Activated CD4-positive, alpha-beta T cell treated with anti-CD3 and anti-CD28 coated beads, Interleukin-2, amount 50 U/mL, for 1 hour (primary cell): ENCODE measurements around the gene COL24A1.
"Not testable (repeated sequence)": the region's sequence is repeated elsewhere in the genome, so short reads cannot be mapped to it uniquely, and the experiment has no call there.

Experiments
- DNase-seq: peaks from one replicate; pipeline ENCODE4 v3.0.0-alpha.2; 2020

Gene COL24A1

DNA sequence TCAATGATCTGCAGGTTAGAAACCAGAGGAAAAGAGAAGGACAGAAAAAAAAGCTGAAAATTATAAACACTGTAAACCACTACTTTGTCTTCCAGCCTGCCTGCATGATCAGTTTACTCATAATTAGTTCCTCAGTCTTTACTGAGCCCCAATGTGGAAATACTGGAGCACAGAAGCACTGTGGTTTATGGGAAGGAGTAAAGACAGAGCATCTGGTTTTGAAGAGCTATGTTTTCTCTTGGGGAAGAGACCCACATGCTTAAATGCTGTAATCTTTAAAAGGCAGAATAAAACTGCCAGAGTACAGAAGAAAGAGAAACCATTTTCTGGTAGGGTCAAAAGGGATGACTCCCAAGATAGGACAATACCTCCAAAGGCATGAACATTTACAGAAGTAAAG, 289.4 kb downstream of the COL24A1 start:
- DNase-seq: no peak

DNA sequence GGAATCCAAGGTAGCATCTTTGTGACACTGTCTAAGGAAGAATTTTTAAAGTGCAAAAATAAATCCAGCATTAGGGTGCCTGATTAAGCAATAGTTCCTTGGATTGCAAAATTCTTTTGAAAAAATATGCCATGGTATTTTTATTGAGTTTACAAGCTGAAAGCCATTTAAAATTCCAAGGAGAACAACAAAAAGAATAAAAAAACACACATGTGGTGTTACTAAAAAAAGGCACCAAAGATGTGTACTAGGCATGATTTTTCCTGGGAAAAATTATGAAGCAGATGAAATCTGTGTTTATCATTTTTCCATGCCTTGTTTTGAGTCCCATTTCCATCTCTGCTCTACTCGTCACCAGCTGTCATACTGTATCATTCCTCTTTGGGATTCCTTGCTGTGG, 291.4 kb downstream of the COL24A1 start:
- no peak for DNase-seq

DNA sequence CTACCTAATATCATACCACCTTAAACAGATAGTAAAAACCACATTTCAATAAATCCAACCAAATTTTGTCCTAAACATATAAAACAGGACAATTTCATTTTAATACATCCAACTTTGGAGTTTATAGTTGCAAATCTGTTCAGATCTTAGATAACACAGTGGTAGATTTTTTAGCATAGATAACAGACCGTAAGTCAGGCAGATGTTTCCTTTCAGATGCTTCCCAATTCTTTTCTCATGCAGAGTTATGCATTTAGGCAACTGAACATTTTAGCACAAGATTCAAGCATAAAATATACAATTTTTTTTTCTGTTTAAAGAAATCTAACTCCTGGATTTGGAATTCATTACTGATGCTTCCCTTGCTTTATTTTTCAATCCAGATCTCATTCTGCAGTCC, 291.8 kb downstream of the COL24A1 start:
- DNase-seq: no peak

DNA sequence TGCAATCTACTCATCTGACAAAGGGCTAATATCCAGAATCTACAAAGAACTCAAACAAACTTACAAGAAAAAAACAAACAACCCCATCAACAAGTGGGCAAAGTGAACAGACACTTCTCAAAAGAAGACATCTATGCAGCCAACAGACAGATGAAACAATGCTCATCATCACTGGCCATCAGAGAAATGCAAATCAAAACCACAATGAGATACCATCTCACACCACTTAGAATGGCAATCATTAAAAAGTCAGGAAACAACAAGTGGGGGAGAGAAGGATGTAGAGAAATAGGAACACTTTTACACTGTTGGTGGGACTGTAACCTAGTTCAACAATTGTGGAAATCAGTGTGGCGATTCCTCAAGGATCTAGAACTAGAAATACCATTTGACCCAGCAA, 292.9 kb downstream of the COL24A1 start:
- not testable (repeated sequence) for DNase-seq

DNA sequence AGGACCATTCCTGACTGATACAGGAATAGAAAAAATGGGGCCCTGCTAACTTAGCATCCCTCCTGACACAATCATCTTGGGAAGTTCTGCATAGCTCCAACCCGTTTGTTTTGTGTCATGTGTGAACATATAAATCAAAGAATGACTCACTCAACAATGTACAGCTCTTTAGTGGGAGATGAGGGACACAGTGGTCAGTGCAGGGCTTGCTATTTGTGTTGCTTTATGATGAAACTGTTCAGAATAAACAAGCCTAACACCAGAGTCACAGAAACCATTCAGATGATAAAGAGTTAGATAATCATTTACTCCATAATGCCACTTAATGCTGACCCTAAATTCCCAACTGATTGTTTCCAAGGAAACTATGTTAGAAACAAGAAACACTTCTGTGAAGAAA, 294.1 kb downstream of the COL24A1 start:
- no peak for DNase-seq

DNA sequence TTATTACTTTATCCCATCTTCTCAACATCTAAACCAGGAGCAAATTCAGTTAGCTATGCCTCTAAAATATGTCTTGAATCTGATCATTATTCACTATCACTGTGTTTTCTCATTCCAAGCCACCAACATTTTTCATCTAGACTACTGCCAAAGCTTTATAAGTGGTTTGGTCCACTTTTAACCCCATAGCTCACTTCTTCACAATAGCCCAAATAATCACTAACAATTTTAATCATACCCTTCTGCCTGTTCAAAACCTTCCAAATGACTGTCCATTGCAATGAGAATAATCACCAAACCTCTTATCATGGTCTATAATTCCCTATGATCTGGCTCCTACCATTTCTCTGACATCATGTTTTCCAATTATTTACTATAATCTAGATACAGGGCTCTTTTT, 298.6 kb downstream of the COL24A1 start:
- DNase-seq: no peak

DNA sequence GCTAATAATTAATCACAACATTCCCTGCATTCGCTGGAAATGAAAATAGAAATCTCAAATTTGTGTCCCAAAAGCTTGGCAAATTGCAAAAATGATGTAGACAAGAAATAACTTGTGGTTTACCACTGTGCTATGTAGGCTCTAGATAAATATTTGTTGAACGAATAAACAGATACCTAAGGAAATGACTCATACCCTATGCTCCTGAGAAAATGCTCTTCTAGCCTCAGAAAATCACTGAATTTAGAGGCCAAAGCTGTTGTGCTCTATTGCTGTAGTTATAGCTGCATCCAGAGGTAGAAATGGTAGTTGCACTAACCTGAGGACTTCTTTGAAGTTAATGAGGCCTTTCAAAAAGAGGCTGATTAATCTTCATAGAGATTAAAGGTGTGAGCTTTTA, 306.3 kb downstream of the COL24A1 start:
- DNase-seq: no peak

DNA sequence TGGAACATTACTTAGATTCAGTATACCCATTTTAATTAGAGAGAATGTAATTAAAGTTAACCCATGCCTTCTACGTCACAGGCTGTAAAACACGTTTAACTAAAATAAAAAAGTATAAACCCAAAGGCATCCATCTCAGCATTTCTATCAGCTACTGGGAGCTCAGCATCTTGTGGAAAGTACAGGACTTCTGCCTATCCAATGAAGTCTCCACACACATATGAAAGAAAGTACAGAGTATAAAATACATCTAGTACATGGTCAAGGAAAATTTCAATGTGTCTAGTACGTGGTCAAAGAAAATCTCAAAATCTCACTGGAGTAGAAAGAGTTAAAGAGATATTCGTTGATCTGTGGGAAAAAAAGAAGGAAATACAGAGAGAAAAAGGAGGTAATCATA, 306.9 kb downstream of the COL24A1 start:
- no peak for DNase-seq

DNA sequence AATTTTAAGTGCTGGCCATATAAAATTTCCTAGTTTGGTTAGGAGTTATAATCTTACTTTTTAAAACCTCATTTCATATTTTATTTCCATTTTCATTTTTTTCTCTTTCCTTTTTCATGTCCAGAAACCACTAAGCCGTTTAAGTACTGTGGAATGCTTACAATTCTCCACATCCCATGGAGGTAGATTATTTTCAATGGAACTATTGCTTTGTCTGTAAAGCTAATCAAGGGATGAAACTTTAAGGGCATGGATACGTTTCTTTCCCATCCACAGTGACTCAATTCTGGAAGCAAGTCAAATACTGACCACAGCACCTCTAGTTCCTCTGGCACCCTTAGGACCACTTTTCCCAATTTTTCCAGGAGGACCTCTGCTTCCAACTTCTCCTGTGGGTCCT, 309.2 kb downstream of the COL24A1 start:
- DNase-seq: no peak

DNA sequence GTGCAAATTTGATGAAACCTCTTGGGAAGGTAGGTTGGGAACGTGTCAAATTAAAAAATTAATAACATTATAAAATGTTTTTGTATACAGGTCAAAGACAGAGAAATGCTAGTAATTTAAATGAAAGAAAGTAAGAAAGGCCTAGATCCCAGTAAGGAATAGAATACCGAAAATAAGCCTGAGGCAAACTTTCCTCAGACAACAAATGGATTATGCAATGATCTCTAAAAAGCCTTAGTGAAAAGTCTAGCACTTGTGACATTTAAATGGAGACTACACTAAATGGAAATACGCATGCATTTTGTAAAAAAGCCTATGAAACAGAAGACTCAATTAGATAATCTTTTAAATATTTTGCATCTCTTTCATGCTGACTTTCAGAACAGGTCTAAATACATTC, 309.9 kb downstream of the COL24A1 start:
- no peak for DNase-seq

DNA sequence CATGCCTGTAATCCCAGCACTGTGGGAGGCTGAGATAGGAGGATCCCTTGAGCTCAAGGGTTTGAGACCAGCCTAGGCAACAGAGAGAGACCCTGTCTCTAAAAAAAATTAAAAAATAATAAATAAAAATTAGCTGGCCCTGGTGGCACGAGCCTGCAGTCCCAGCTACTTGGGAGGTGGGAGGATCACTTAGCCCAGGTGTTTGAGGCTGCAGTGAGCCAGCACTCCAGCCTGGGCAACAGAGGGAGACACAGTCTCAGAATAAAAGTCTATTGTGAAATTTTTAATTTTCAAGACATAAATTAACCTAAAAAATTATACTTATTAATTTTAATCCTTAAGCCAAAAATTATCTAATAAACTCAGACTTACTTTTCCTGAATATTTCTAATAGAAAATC, 317.1 kb downstream of the COL24A1 start:
- DNase-seq: no peak

DNA sequence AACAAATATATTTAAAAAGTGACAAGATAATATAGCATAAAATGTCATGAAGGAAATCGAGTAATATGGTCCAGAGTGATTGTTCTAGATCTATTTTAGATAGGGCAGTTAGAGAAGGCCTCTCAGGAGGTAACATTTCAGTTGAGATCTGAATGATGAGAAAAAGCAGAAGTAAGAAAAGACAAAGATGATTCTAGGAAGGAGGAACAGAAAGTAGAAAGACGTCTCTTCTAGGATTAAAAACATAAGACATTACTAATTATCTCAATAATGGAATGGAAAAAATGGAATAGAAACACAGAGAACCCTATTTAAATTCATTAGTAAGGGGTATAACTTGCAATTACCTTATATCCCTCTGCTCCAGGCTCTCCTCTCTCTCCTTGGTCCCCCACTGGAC, 318.3 kb downstream of the COL24A1 start:
- DNase-seq: no peak

DNA sequence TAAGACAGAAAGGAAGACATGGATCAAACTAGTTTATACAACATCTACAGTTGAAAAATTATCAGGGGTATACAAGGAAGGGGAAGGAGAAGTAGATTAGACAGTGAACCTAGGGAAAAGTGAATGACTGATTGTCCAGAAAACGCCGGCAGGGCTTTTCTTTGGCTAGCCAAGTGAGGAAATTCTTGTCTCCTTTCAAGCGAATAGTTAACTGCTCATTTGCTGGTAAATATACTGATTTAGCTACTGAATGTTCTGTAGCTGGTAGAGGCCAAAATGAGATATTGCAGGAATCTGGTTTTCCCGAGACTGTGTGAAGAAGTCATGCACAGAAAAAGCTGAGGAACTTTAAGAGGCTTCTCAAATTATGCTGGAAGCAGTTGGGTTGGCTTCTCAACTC, 319.8 kb downstream of the COL24A1 start:
- no peak for DNase-seq

DNA sequence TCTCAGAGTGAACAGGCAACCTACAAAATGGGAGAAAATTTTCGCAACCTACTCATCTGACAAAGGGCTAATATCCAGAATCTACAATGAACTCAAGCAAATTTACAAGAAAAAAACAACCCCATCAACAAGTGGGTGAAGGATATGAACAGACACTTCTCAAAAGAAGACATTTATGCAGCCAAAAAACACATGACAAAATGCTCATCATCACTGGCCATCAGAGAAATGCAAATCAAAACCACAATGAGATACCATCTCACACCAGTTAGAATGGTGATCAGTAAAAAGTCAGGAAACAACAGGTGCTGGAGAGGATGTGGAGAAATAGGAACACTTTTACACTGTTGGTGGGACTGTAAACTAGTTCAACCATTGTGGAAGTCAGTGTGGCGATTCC, 323.4 kb downstream of the COL24A1 start:
- not testable (repeated sequence) for DNase-seq

DNA sequence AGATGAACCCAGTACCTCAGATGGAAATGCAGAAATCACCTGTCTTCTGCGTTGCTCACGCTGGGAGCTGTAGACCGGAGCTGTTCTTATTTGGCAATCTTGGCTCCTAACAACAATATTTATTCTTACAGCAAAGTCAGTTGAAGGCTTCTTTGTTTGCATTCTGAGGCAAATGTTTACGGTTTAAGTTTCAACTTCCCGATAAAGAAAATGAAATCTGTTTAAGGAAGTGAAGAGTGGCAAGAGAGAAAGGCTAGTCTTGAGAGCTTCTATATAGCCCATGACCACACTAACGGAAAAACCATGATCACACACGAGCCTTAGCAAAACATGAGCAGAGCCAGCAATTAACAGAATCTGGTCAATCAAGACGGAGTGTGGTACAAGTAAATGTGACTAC, 325.7 kb downstream of the COL24A1 start:
- DNase-seq: no peak

DNA sequence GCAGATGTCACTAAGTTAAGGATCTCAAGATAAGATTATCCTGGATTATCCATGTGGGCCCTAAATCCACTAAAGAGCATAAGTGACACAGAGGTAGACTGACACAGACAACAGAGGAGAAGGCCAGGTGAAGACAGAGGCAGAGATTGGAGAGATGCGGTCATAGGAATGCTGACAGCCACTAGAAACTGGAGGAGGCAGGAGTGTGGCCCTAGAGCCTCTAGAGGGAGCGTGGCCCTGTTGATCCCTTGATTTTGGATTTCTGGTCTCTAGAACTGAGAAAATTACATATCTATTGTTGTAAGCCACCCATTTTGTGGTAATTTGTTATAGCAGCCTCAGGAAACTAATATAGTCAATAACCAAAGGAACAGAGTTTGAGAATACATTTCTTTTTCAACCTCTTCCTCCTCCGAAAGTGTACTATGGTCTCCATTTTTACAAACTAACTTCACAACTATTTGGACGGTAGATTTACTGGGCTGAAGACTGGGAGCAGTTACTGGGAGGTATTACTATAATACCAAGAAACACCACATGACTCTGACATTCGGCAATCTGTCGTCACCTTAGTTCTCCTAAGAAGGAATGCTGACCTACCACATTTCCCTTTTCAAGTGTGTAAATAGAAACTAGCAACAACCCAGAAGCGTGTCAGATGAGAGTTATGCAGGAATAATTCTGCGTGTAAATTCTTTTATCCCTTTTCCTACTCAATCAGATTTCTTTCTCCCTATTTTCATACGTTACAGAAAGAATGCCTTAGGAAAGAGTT, 332.3 kb downstream of the COL24A1 start:
- DNase-seq: no peak

DNA sequence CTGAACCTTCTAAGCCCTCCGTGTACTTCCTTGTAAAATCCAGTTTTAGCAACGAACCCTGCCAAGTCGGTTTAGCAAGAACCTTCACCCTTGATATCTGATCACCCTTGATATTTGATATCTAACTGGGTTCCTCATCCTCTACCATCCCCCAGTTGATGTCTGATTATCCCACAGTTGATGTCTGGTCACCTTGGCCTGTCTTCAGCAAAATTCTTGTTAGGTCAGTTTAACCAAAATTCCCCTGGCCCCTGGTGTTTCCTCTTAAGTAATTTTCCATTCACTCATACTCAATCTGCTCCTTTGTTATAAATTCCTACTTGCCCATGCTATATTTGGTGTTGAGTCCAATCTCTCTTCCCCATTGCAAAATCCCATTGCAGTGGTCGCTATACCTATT, 333.9 kb downstream of the COL24A1 start:
- DNase-seq: no peak

DNA sequence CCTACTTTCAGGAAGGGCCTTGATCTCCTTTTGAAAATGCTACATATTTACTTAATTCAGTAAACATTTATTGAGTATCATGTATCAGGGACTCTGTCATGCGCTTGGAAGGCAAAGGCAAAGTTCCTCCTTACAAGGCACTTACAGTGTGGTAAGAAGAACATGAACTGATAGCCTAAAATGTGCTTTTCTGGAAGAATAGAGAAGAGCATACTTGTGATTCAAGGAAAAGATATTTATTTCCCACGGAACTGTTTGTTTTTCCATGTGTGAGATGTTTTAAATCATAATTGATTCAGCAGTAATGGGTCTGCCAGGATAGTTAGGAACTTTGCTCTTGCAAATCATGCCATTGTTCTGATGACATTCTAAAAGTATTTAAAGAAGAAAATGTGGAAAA, 338.2 kb downstream of the COL24A1 start:
- no peak for DNase-seq

DNA sequence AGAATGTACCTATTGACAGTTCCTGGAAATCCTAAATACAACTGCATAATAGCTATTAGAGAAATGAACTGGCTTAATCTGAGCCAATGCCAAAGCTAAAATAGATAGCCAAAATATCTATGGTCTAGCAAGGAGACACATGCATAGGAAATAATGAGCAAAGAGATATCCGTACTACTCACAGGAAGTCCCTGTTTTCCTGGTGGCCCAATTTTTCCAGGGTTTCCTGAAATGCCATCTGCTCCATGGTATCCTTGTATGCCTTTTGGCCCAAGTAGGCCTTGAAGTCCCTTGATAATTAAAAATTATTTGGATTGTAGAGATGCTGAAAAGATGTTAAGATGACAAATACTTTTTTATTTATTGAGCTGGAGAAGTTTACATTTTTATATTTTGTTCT, 340.0 kb downstream of the COL24A1 start:
- DNase-seq: no peak

DNA sequence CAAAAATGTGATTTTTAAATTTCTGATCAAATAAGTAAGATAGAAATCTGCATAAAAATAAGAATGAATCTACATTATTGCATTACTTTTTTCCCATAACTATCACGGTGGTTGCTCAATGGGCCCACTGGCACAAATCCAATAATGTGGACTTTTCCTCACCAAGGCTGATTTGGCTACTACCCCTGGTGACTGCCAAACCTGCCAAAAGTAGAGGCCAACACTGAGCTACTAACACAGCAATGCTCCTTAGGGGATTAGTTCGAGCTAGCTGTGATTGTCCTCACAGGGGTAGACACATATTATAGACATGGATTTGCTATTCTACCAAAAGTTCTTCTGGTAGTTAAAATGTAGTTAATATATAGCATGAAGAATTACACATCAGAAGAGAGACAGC, 340.7 kb downstream of the COL24A1 start:
- DNase-seq: no peak

DNA sequence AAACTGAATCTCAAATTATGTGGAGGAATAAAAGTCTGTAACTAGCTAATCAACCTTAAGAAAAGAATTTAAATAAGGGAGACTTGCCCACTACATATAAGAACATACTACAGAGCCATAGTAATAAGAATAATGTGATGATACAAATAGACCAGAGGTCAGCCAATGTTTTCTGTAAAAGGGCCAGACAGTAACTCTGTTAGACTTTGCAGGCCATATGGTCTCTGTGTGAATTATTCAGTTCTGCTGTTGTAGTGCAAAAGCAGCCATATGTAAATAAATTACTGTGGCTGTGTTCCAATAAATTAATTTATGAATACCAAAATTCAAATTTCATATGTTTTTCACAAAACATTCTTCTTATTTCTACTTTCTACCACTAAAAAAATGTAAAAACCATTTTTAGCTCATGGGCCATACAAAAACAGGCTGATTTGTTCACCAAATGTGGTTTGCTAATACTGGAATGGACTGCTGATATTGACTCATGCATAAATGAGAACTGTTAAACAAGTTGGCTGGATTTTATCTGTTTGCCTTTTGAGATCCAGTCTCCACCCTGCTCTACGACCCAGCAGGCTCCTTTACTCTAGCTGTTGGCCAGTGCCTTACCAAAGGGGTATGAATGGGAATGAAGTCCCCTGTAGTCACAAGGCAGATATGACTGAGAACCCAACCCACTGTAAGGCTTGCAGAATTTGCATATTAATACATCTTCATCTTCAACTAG, 350.2 kb downstream of the COL24A1 start:
- DNase-seq: no peak

DNA sequence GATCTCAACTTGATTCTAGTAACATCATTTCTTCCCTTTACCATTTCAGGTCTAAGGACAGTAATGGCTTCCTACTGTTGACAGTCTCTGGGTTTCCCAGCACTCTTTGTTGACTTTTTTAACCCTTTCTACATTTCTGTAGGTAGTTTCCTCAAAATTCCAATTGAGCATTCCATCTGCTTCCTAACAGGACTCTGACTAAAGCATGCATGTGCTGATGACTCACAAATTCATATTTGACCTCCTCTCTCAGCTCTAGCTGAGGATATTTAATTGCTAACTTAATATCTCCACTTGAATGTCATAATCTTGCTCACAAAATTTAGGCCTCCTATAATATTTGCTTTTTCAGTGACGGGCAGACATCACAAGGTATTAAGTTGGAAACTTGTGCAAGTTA, 355.1 kb downstream of the COL24A1 start:
- DNase-seq: no peak

DNA sequence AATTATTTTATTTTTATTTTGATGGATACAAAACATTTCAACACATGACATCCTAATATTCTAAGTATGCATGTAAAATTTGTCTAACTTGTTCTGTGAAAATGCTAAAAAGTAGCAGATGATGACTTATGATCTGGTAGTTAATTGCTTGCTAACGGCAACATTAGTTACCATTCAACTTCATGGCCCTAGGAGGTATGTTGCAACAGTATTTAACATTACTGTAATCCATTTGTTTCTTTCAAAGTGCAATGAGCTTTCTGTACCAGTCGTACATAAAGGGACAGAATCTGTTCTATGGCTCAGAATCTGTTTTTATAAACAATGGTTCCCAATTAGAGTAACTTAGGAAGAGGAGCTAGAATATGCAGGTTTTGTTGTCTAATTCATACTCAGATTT, 356.8 kb downstream of the COL24A1 start:
- DNase-seq: no peak

DNA sequence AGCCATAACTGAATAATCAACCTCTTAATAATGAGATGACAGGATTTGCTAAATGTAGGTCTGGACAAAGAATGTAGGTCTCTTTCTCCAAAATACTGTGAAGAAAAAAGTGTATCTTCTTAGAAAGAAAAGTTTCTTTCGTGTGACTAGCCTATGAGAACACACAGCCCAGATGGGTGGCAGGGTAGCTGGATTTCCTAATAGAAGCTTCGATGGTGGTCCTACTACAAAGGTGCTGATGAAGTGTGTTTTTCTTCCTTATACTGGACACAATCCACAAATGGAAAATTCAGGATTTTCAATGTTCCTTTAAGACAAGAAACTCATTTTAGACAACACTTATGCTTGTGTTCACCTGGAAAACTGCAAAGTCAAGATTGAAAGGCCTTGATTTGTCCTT, 358.2 kb downstream of the COL24A1 start:
- no peak for DNase-seq

DNA sequence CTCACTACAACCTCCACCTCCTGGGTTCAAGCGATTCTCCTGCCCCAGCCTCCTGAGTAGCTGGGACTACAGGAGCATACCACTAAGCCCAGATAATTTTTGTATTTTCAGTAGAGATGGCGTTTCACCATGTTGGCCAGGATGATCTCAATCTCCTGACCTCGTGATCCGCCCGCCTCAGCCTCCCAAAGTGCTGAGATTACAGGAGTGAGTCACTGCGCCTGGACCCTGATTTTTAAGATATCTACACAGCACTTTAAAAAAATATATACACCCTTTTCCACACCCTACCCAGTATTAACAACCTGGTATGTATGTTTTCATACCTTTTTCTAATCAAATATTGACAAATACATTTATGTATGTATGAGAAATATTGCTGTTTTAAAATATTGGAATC, 379.6 kb downstream of the COL24A1 start:
- not testable (repeated sequence) for DNase-seq
